ENCODE results near the gene MED12L. TPM values are rescaled to one million over a fixed set of nuclear protein-coding genes. Genes with fewer than 3 reads are reported as not detected.

The MED12L gene
- total RNA-seq, 1 donor, result 2.2 TPM

DNA sequence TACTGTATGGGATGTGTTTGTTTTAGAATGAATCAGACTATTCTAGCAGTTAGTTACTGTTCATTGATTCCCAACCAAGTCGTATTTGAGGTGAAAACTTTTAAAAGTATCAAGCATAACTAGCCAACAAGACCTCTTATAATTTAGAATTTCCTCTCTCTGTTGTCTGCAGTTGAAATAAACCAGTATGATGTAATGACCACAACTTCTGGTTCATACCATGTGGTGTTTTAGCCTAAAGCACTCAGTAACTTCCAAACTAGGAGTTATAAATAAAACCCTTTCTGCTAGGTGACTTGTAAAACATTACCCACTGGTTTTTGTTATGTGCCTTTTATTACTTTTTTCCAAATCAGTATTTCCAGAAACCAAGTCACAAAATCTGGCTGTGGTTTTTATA is 318.9 kb downstream of the MED12L start:
- Histone ChIP-seq H2AFZ (ENCODE audit: low read length) (no peak overlapping the region), H3K27me3 (ENCODE audit: insufficient read depth, low read length) (no peaks in the 10 kb centered on the region), H3K27ac (ENCODE audit: low read depth, low read length) (peak overlapping the region; percentile 45), H3K4me1 (ENCODE audit: insufficient read depth, low read length) (peaks cover 27% of the 10 kb centered on the region), H3K79me2 (ENCODE audit: insufficient read depth, low read length) (no peaks in the 10 kb centered on the region), H3K4me3 (ENCODE audit: insufficient read depth, low read length) (no peak overlapping the region), H3K9me3 (ENCODE audit: low read depth, low read length) (no peaks in the 10 kb centered on the region), H3K36me3 (ENCODE audit: insufficient read depth, low read length) (no peaks in the 10 kb centered on the region), H4K20me1 (ENCODE audit: insufficient read depth, low read length) (no peaks in the 10 kb centered on the region), H3K4me2 (ENCODE audit: insufficient read depth, low read length) (no peak overlapping the region)
- TF ChIP-seq, protein P1, sequence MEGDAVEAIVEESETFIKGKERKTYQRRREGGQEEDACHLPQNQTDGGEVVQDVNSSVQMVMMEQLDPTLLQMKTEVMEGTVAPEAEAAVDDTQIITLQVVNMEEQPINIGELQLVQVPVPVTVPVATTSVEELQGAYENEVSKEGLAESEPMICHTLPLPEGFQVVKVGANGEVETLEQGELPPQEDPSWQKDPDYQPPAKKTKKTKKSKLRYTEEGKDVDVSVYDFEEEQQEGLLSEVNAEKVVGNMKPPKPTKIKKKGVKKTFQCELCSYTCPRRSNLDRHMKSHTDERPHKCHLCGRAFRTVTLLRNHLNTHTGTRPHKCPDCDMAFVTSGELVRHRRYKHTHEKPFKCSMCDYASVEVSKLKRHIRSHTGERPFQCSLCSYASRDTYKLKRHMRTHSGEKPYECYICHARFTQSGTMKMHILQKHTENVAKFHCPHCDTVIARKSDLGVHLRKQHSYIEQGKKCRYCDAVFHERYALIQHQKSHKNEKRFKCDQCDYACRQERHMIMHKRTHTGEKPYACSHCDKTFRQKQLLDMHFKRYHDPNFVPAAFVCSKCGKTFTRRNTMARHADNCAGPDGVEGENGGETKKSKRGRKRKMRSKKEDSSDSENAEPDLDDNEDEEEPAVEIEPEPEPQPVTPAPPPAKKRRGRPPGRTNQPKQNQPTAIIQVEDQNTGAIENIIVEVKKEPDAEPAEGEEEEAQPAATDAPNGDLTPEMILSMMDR (IDR thresholded peaks at IDR 0.05; ENCODE audit: extremely low read depth, low read depth, low read length), result no peak
- no peak for DNase-seq (ENCODE audit: insufficient read length, low spot score, missing footprints)

DNA sequence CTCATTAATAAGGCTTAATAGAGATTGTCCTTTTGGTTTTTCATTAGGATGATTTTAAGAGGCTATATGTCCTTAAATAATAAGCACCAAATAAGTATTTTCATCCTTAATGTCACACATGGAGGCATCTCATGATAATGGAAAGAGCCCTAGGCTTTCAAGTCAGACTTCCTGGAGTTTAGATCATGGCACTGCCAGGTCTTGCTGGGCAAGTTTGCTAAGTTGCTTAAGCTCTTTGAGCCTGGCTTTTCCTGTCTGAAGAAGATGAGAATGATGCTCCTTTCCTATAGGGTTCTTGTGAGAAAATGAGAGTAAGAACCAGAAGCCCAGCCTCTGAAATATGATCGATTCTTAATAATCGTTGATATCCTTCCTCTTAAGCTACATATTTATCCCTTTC is 322.5 kb downstream of the MED12L start:
- Histone ChIP-seq H3K36me3 (ENCODE audit: insufficient read depth, low read length) (no peaks in the 10 kb centered on the region), H3K4me3 (ENCODE audit: insufficient read depth, low read length) (no peak overlapping the region), H3K4me2 (ENCODE audit: insufficient read depth, low read length) (no peak overlapping the region), H2AFZ (ENCODE audit: low read length) (no peak overlapping the region), H3K9me3 (ENCODE audit: low read depth, low read length) (no peaks in the 10 kb centered on the region), H3K79me2 (ENCODE audit: insufficient read depth, low read length) (no peaks in the 10 kb centered on the region), H3K27ac (ENCODE audit: low read depth, low read length) (no peak overlapping the region), H3K4me1 (ENCODE audit: insufficient read depth, low read length) (peaks cover 35% of the 10 kb centered on the region), H3K27me3 (ENCODE audit: insufficient read depth, low read length) (no peaks in the 10 kb centered on the region), H4K20me1 (ENCODE audit: insufficient read depth, low read length) (no peaks in the 10 kb centered on the region)
- TF ChIP-seq, protein P1 (IDR thresholded peaks at IDR 0.05; ENCODE audit: extremely low read depth, low read depth, low read length), result no peak
- DNase-seq (ENCODE audit: insufficient read length, low spot score, missing footprints), result no peak

DNA sequence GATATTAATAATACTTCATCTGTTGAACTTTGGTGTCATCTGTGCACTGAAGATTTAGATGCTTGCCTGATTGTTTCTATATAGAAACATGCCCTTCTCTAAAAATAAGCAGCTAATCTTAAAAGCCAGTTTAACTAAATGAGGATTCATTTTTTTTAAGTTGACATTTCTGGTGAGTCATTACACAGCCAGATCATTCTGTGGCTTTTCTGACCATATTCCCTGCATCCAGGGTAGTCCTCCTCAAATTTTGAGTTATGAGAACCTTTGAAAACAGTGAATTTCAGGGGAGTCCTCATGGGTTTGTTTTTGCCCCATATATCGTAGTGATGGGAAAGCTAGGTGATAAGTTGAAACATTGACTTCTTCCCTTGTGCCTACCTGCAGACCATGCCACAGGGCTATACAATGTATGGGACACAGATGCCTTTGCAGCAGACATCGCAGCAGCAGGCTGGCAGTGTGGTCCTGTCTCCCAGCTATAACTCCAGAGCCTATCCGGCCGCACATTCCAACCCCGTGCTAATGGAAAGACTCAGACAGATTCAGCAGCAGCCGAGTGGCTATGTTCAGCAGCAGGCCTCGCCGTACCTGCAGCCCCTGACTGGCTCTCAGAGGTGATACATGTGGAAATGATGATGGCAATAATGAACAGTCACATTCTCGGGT is 325.6 kb downstream of the MED12L start:
- H3K9me3 ChIP-seq (ENCODE audit: low read depth, low read length), result no peaks in the 10 kb centered on the region
- H3K4me3 ChIP-seq (ENCODE audit: insufficient read depth, low read length), result no peak overlapping the region
- H3K27me3 ChIP-seq (ENCODE audit: insufficient read depth, low read length), result no peaks in the 10 kb centered on the region
- no peaks in the 10 kb centered on the region for H3K79me2 ChIP-seq (ENCODE audit: insufficient read depth, low read length)
- peak overlapping the region; percentile 25 for H3K4me2 ChIP-seq (ENCODE audit: insufficient read depth, low read length)
- no peaks in the 10 kb centered on the region for H4K20me1 ChIP-seq (ENCODE audit: insufficient read depth, low read length)
- TF ChIP-seq, protein P1 (IDR thresholded peaks at IDR 0.05; ENCODE audit: extremely low read depth, low read depth, low read length), result no peak
- no peak overlapping the region for H2AFZ ChIP-seq (ENCODE audit: low read length)
- no peak overlapping the region for H3K27ac ChIP-seq (ENCODE audit: low read depth, low read length)
- H3K4me1 ChIP-seq (ENCODE audit: insufficient read depth, low read length), result peaks cover 15% of the 10 kb centered on the region
- no peaks in the 10 kb centered on the region for H3K36me3 ChIP-seq (ENCODE audit: insufficient read depth, low read length)
- DNase-seq (ENCODE audit: insufficient read length, low spot score, missing footprints), result no peak

DNA sequence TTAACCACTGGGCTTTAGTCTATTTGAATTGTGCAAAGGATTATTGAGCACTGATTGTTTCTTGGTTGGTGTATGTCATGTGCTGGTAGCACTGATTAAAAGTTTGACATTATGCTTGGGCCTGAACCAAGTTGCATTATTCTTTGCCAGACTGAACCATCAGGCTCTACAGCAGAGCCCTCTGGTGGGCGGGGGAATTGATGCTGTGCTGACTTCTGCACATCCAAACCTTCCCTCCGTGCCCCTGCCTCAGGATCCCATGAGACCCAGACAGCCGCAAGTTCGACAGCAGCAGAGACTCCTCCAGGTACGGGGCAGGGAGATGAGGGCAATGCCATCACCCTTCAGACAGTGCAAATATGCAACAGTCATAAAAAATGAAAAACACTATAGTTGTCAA is 327.5 kb downstream of the MED12L start:
- Histone ChIP-seq H3K4me1 (ENCODE audit: insufficient read depth, low read length) (peaks cover 15% of the 10 kb centered on the region), H3K4me2 (ENCODE audit: insufficient read depth, low read length) (no peak overlapping the region), H4K20me1 (ENCODE audit: insufficient read depth, low read length) (no peaks in the 10 kb centered on the region), H3K79me2 (ENCODE audit: insufficient read depth, low read length) (no peaks in the 10 kb centered on the region), H3K4me3 (ENCODE audit: insufficient read depth, low read length) (no peak overlapping the region), H3K27me3 (ENCODE audit: insufficient read depth, low read length) (no peaks in the 10 kb centered on the region), H3K9me3 (ENCODE audit: low read depth, low read length) (no peaks in the 10 kb centered on the region), H3K27ac (ENCODE audit: low read depth, low read length) (no peak overlapping the region), H3K36me3 (ENCODE audit: insufficient read depth, low read length) (no peaks in the 10 kb centered on the region), H2AFZ (ENCODE audit: low read length) (no peak overlapping the region)
- TF ChIP-seq, protein P1 (IDR thresholded peaks at IDR 0.05; ENCODE audit: extremely low read depth, low read depth, low read length), result no peak
- DNase-seq (ENCODE audit: insufficient read length, low spot score, missing footprints), result no peak
